NCI-H345 treated with DMSO at 0.1 percent for 48 hours (cell line): ENCODE measurements around the gene LRRC71.

Source experiments
- DNase-seq: peaks from one replicate; lab custom pipeline; 2025; ENCODE audit not compliant: unreplicated experiment; lab: John Stamatoyannopoulos, UW

The LRRC71 gene

DNA sequence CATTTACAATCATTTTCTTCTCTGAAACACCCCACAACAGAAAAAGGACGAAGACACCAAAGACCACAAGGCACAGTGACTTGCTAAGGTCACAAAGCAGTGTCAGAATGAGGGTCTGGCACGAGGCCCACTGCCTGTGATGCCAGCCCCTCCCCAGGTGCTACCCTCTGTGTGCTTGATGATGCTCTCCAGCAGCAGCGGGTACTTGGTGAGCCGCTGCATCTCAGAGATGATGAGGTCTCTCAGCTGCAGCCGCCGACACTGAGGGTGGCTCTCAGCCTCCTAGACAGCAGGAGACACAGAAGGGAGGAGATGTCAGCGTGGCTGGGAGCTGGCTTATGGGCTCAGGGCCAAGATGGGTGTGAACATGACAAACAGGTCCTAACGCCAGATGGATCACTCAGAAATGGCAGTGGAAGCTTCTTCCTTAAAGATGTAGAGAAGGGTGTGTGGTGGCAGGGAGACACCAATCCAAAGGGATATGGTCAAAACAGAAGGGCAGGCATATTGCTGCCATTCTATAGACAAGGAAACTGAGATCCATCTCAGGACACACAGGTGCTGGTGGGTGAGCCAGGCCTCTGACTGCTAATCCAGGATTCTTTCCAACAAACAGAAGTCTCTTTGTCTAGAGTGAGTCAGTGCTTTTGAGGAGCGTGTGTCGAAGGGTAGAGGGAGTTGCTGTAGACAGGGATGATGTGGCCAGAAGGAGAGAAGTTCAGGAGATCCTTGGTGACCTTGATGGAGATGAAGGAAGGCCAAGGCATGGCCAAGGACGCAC is 25.6 kb downstream of the LRRC71 start:
- peak; percentile 31 for DNase-seq

DNA sequence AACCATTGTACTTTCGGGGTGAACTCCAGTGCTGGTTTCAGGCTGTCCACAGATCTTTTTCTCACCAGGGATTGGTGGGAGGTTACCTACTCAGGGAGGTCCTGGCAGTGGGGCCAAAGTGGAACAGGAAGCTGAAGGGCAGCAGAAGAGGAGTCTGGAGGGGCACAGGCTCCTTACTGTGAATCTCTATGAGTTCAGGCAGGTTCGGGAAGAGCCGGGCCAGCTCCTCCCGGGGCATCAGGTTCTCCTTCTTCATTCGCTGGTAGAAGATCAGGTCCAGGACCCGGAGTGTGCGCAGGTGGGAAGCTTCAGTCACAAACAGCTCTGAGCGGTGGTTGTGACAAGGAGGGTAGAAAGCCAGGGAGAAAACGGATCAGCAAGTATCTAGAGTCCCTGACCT is 26.7 kb downstream of the LRRC71 start:
- no peak for DNase-seq

- no peak for DNase-seq
Observed at GRCh38 chr1:156947818-156948525, 27.5 kb downstream of the LRRC71 start.

GRCh38 chr1:156948708-156949107 is 28.3 kb downstream of the LRRC71 start:
- no peak for DNase-seq

GRCh38 chr1:156949127-156949526 is 28.7 kb downstream of the LRRC71 start:
- DNase-seq, result no peak

GRCh38 chr1:156951371-156951770 is 30.9 kb downstream of the LRRC71 start:
- no peak for DNase-seq

- DNase-seq, result no peak
Observed at GRCh38 chr1:156953571-156953970, 33.1 kb downstream of the LRRC71 start.

DNA sequence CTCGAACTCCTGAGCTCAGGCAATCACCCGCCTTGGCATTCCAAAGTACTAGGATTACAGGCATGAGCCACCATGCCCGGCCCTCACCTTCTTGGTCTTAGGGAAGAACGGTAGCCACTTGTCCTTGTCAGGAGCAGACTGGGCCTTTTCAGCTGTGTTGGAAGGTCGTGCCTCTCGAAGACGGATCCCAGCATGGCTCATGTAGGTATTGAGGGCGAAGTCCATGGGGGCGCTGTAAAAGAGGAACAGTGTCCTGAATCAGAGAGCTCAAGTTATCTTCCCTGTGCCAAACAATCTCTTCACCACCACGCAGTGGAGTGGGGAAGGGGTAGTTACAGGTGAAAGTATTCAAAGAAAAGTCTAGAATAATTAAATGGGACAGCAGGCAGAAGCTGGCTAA is 35.9 kb downstream of the LRRC71 start:
- no peak for DNase-seq

DNA sequence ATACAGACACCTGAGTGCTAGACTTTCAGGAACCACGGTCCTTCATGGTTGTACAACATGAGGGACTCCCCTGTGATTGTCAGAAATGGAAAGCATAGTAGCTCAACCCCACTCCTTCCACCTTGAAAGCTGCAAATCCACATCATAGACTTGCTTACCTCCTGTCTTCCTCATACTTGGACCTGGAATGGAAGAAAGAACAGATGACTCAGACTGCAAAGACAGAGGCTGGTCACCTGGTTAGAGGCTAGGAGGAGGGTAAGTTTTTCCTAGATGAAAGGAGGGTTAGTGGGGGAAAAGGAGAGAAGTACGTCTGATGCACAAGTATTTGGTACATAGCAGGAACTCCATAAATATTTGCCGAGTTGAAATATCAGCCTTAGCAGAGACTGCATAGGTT is 37.2 kb downstream of the LRRC71 start:
- no peak for DNase-seq

- DNase-seq, result no peak
Observed at GRCh38 chr1:156958247-156958714, 37.8 kb downstream of the LRRC71 start.

DNA sequence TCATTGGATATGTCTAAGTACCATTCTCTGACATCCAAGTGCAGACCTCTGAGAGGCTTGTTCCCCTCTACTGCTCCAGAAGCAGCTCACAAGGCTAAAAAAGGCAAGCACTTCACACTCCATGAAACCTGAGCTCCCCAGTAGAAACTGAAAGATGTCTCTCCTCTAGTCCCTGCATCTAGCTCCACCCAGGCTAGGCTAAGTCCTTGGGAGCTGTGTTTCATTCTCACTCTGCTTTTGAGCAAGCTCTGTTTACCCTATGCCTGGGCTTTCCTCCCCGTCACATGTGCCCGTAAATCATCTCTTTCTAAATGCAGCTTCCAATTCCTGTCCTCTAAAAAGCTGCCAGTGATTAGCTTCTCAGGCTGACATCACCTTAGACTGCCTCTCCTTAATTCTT is 39.0 kb downstream of the LRRC71 start:
- DNase-seq, result no peak

- DNase-seq, result no peak
Observed at GRCh38 chr1:156959925-156960324, 39.5 kb downstream of the LRRC71 start.

DNA sequence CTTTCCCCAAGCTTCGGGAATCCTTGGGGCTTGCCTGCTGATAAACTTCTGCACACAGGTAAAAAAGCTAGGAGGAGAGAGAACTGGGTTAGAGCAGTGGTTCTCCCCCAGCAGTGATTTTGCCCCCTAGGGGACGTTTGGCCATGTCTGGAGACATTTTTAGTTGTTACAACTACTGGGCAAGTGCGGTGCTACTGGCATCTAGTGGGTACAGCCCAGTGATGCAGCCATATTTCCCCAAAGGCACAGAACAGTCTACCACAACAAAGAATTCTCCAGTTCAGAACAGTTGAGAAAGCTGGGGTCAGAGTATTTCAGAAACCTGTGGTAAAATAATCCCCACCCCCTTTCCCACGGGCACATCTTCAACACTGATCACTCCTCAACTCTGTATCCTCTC is 41.3 kb downstream of the LRRC71 start:
- DNase-seq, result no peak

GRCh38 chr1:156963621-156964020 is 43.2 kb downstream of the LRRC71 start:
- no peak for DNase-seq

DNA sequence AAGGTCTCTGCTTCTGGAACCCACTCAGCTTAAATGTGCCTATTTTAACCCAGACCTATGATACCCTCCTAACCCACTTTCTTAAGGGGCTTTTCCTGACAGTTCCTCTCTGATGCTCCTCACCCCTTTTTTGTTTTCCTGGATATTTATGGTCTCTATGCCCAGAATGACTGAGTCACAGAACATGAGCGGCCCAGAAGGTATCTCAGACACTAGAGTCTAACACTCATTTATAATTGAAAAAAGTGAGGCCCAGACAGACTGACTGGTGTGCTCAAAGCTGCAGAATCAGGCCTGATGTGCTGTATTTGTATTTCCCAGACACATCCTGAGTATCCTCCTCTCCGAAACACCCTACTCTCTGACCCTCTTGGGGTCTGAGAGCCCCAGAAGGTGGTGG is 44.0 kb downstream of the LRRC71 start:
- no peak for DNase-seq

GRCh38 chr1:156969496-156969895 is 49.1 kb downstream of the LRRC71 start:
- DNase-seq, result no peak

DNA sequence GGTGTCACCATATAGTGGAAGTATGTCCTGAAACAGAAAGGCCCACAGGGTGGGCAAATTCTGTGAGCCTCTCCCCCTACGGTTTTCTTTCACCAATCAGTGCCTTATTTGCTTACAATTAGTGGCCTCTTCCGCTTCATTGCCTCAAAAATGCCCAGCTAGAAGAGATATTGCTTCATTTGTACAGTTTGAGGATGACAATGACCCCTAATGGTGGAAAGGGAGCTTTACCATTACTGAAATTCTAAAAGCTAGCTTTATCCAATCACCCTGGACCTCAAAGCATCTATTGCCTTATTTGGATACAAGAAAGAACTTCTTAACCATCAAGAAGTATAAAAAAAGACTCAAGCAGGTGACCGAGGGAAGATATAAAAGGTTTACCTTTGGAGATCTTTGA is 49.6 kb downstream of the LRRC71 start:
- DNase-seq, result no peak

DNA sequence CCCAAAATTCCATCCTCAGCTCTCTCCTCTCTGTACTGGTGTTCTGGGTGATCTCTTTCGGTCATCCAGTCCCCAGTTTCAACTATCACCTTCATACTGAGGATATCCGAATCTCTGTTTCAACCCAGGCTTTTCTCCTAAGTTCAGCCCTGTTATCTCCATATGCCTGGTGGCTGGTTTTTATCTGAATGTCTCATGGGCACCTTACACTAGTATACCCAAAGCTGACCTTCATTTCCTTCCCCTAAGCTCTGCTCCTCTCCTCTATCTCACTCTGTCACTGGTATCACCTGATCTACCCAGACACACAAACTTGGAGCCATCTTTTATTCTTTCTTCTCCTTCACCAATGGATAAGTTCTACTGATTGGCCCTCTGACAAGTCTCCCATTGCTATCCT is 53.0 kb downstream of the LRRC71 start:
- DNase-seq, result no peak

- DNase-seq, result no peak
Observed at GRCh38 chr1:156975084-156975483, 54.7 kb downstream of the LRRC71 start.

DNA sequence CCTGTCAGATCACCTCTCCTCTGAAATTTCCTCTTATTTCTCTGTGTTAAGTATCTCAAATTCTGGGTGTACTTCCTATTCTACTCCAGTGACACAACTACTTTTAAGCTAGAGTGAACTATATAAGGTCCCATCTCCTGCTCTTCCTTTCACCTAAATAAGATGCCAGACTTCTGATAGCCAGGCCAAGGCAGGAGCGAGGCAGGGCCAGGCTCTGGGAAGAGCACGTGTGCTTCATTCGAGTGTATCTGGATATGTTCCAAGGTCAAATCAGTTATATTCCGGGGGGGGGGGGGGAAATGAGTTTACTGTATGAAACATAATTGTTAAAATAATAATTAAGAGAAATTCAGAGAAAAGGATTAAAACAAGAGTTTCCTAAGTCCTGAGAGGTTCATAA is 60.1 kb downstream of the LRRC71 start:
- DNase-seq, result no peak
